ENCODE measurements around the gene MT1HL1.
A peak's percentile ranks its signal among the peaks of the same experiment; 100 is the strongest.

Gene MT1HL1

GRCh38 chr1:237016626-237017025 is 12.4 kb upstream of the MT1HL1 start:
- H3K27ac ChIP-seq (ENCODE audit: low read depth, low read length), result peak overlapping the region; percentile 78
- H3K9ac ChIP-seq (ENCODE audit: low read length), result no peak overlapping the region
- no peak overlapping the region; the same call in 1 of the 2 replicates for H3K4me3 ChIP-seq (ENCODE audit: low read depth, low read length)
- H3K4me1 ChIP-seq (ENCODE audit: control insufficient read depth, insufficient read depth, low read length), result peaks cover 13% of the 10 kb centered on the region
- H3K27me3 ChIP-seq (ENCODE audit: control insufficient read depth, insufficient read depth, low read length), result no peaks in the 10 kb centered on the region
- no peaks in the 10 kb centered on the region for H3K36me3 ChIP-seq (ENCODE audit: control insufficient read depth, insufficient read depth, low read length)
- H3K9me3 ChIP-seq (ENCODE audit: control insufficient read depth, insufficient read depth, low read depth, low read length), result no peaks in the 10 kb centered on the region

- no peak overlapping the region for H3K27ac ChIP-seq (ENCODE audit: low read depth, low read length)
- H3K36me3 ChIP-seq (ENCODE audit: control insufficient read depth, insufficient read depth, low read length), result no peaks in the 10 kb centered on the region
Measured at GRCh38 chr1:237013608-237014007, 9.4 kb upstream of the MT1HL1 start.

GRCh38 chr1:237012788-237013383 is 8.6 kb upstream of the MT1HL1 start:
- no peak overlapping the region for H3K27ac ChIP-seq (ENCODE audit: low read depth, low read length)
- no peak overlapping the region for H3K9ac ChIP-seq (ENCODE audit: low read length)
- no peaks in the 10 kb centered on the region for H3K9me3 ChIP-seq (ENCODE audit: control insufficient read depth, insufficient read depth, low read depth, low read length)
- H3K36me3 ChIP-seq (ENCODE audit: control insufficient read depth, insufficient read depth, low read length), result no peaks in the 10 kb centered on the region
- no peaks in the 10 kb centered on the region for H3K27me3 ChIP-seq (ENCODE audit: control insufficient read depth, insufficient read depth, low read length)
- H3K4me3 ChIP-seq (ENCODE audit: low read depth, low read length), result no peak overlapping the region
- peaks cover 31% of the 10 kb centered on the region for H3K4me1 ChIP-seq (ENCODE audit: control insufficient read depth, insufficient read depth, low read length)

More at GRCh38 chr1:237013608-237014007, 9.4 kb upstream of the MT1HL1 start:
- Histone ChIP-seq H3K27me3 (ENCODE audit: control insufficient read depth, insufficient read depth, low read length) (no peaks in the 10 kb centered on the region), H3K4me1 (ENCODE audit: control insufficient read depth, insufficient read depth, low read length) (peaks cover 30% of the 10 kb centered on the region), H3K9ac (ENCODE audit: low read length) (no peak overlapping the region), H3K4me3 (ENCODE audit: low read depth, low read length) (no peak overlapping the region), H3K9me3 (ENCODE audit: control insufficient read depth, insufficient read depth, low read depth, low read length) (no peaks in the 10 kb centered on the region)

- no peak overlapping the region for H3K27ac ChIP-seq (ENCODE audit: low read depth, low read length)
- no peaks in the 10 kb centered on the region for H3K36me3 ChIP-seq (ENCODE audit: control insufficient read depth, insufficient read depth, low read length)
- H3K9ac ChIP-seq (ENCODE audit: low read length), result no peak overlapping the region
- peaks cover 28% of the 10 kb centered on the region for H3K4me1 ChIP-seq (ENCODE audit: control insufficient read depth, insufficient read depth, low read length)
- no peaks in the 10 kb centered on the region for H3K27me3 ChIP-seq (ENCODE audit: control insufficient read depth, insufficient read depth, low read length)
- no peaks in the 10 kb centered on the region for H3K9me3 ChIP-seq (ENCODE audit: control insufficient read depth, insufficient read depth, low read depth, low read length)
- H3K4me3 ChIP-seq (ENCODE audit: low read depth, low read length), result no peak overlapping the region
Measured at GRCh38 chr1:237012361-237012760, 8.1 kb upstream of the MT1HL1 start.

GRCh38 chr1:237011432-237011831 is 7.2 kb upstream of the MT1HL1 start:
- H3K4me1 ChIP-seq (ENCODE audit: control insufficient read depth, insufficient read depth, low read length), result peaks cover 20% of the 10 kb centered on the region; the same call in 1 of the 2 replicates

GRCh38 chr1:237009611-237010010 is 5.4 kb upstream of the MT1HL1 start:
- Histone ChIP-seq H3K4me1 (ENCODE audit: control insufficient read depth, insufficient read depth, low read length) (peaks cover 17% of the 10 kb centered on the region; the same call in 1 of the 2 replicates), H3K27me3 (ENCODE audit: control insufficient read depth, insufficient read depth, low read length) (no peaks in the 10 kb centered on the region), H3K27ac (ENCODE audit: low read depth, low read length) (peak overlapping the region; percentile 32; the same call in 1 of the 2 replicates), H3K4me3 (ENCODE audit: low read depth, low read length) (no peak overlapping the region), H3K9ac (ENCODE audit: low read length) (no peak overlapping the region), H3K9me3 (ENCODE audit: control insufficient read depth, insufficient read depth, low read depth, low read length) (no peaks in the 10 kb centered on the region), H3K36me3 (ENCODE audit: control insufficient read depth, insufficient read depth, low read length) (no peaks in the 10 kb centered on the region)

More at GRCh38 chr1:237011432-237011831, 7.2 kb upstream of the MT1HL1 start:
- Histone ChIP-seq H3K4me3 (ENCODE audit: low read depth, low read length) (no peak overlapping the region), H3K36me3 (ENCODE audit: control insufficient read depth, insufficient read depth, low read length) (no peaks in the 10 kb centered on the region), H3K9ac (ENCODE audit: low read length) (no peak overlapping the region), H3K27me3 (ENCODE audit: control insufficient read depth, insufficient read depth, low read length) (no peaks in the 10 kb centered on the region), H3K27ac (ENCODE audit: low read depth, low read length) (no peak overlapping the region), H3K9me3 (ENCODE audit: control insufficient read depth, insufficient read depth, low read depth, low read length) (no peaks in the 10 kb centered on the region)

- H3K4me1 ChIP-seq (ENCODE audit: control insufficient read depth, insufficient read depth, low read length), result peaks cover 17% of the 10 kb centered on the region; the same call in 1 of the 2 replicates
- H3K4me3 ChIP-seq (ENCODE audit: low read depth, low read length), result no peak overlapping the region
- H3K27ac ChIP-seq (ENCODE audit: low read depth, low read length), result no peak overlapping the region
- H3K9me3 ChIP-seq (ENCODE audit: control insufficient read depth, insufficient read depth, low read depth, low read length), result no peaks in the 10 kb centered on the region
- no peaks in the 10 kb centered on the region for H3K36me3 ChIP-seq (ENCODE audit: control insufficient read depth, insufficient read depth, low read length)
- no peak overlapping the region for H3K9ac ChIP-seq (ENCODE audit: low read length)
- no peaks in the 10 kb centered on the region for H3K27me3 ChIP-seq (ENCODE audit: control insufficient read depth, insufficient read depth, low read length)
Measured at GRCh38 chr1:237007147-237007881, 3.1 kb upstream of the MT1HL1 start.

- Histone ChIP-seq H3K36me3 (ENCODE audit: control insufficient read depth, insufficient read depth, low read length) (no peaks in the 10 kb centered on the region), H3K27ac (ENCODE audit: low read depth, low read length) (no peak overlapping the region), H3K4me3 (ENCODE audit: low read depth, low read length) (no peak overlapping the region), H3K27me3 (ENCODE audit: control insufficient read depth, insufficient read depth, low read length) (no peaks in the 10 kb centered on the region), H3K9me3 (ENCODE audit: control insufficient read depth, insufficient read depth, low read depth, low read length) (no peaks in the 10 kb centered on the region), H3K9ac (ENCODE audit: low read length) (no peak overlapping the region), H3K4me1 (ENCODE audit: control insufficient read depth, insufficient read depth, low read length) (peaks cover 17% of the 10 kb centered on the region; the same call in 1 of the 2 replicates)
Measured at GRCh38 chr1:237005674-237006073, 1.4 kb upstream of the MT1HL1 start.

- no peak overlapping the region for H3K9ac ChIP-seq (ENCODE audit: low read length)
- H3K27ac ChIP-seq (ENCODE audit: low read depth, low read length), result no peak overlapping the region
- H3K27me3 ChIP-seq (ENCODE audit: control insufficient read depth, insufficient read depth, low read length), result no peaks in the 10 kb centered on the region
- H3K9me3 ChIP-seq (ENCODE audit: control insufficient read depth, insufficient read depth, low read depth, low read length), result no peaks in the 10 kb centered on the region
- H3K4me1 ChIP-seq (ENCODE audit: control insufficient read depth, insufficient read depth, low read length), result no peaks in the 10 kb centered on the region; the same call in 1 of the 2 replicates
- no peaks in the 10 kb centered on the region for H3K36me3 ChIP-seq (ENCODE audit: control insufficient read depth, insufficient read depth, low read length)
- no peak overlapping the region for H3K4me3 ChIP-seq (ENCODE audit: low read depth, low read length)
Measured at GRCh38 chr1:237003516-237003915, 725 bp downstream of the MT1HL1 start.

GRCh38 chr1:237000191-237000590 is 4.0 kb downstream of the MT1HL1 start:
- H3K4me3 ChIP-seq (ENCODE audit: low read depth, low read length), result no peak overlapping the region
- no peak overlapping the region for H3K27ac ChIP-seq (ENCODE audit: low read depth, low read length)
- no peak overlapping the region for H3K9ac ChIP-seq (ENCODE audit: low read length)
- H3K36me3 ChIP-seq (ENCODE audit: control insufficient read depth, insufficient read depth, low read length), result no peaks in the 10 kb centered on the region
- H3K27me3 ChIP-seq (ENCODE audit: control insufficient read depth, insufficient read depth, low read length), result no peaks in the 10 kb centered on the region
- H3K4me1 ChIP-seq (ENCODE audit: control insufficient read depth, insufficient read depth, low read length), result no peaks in the 10 kb centered on the region; the same call in 1 of the 2 replicates
- no peaks in the 10 kb centered on the region for H3K9me3 ChIP-seq (ENCODE audit: control insufficient read depth, insufficient read depth, low read depth, low read length)

- H3K27me3 ChIP-seq (ENCODE audit: control insufficient read depth, insufficient read depth, low read length), result no peaks in the 10 kb centered on the region
Measured at GRCh38 chr1:236998546-236998945, 5.7 kb downstream of the MT1HL1 start.

More at GRCh38 chr1:236998546-236998945, 5.7 kb downstream of the MT1HL1 start:
- Histone ChIP-seq H3K4me1 (ENCODE audit: control insufficient read depth, insufficient read depth, low read length) (no peaks in the 10 kb centered on the region; the same call in 1 of the 2 replicates), H3K9me3 (ENCODE audit: control insufficient read depth, insufficient read depth, low read depth, low read length) (no peaks in the 10 kb centered on the region), H3K4me3 (ENCODE audit: low read depth, low read length) (no peak overlapping the region), H3K27ac (ENCODE audit: low read depth, low read length) (no peak overlapping the region), H3K36me3 (ENCODE audit: control insufficient read depth, insufficient read depth, low read length) (no peaks in the 10 kb centered on the region), H3K9ac (ENCODE audit: low read length) (no peak overlapping the region)
